Keratinocyte (primary cell): ENCODE results near the gene TATDN2. TPM values are rescaled to one million over a fixed set of nuclear protein-coding genes. Genes with fewer than 3 reads are reported as not detected.

Experiments used
- DNase-seq: peaks from one replicate; pipeline ENCODE4 v3.0.0-alpha.2; 2011; ENCODE audit warnings: low read depth, missing footprints, low spot score
- FAIRE-seq: peaks from 2 replicates; lab custom pipeline; 2011; peaks lifted over from hg19 to GRCh38; lab: Jason Lieb, UNC
- H2AFZ ChIP-seq: 2 replicates; pipeline ENCODE4 v1.6.0; 2012; ENCODE audit warnings: low read length, control low read depth, inconsistent platforms; ENCODE audit not compliant: control insufficient read depth
- H3K27ac ChIP-seq: 2 replicates; pipeline ENCODE4 v1.5.1; 2011; ENCODE audit warnings: low read length; ENCODE audit not compliant: control insufficient read depth, insufficient read depth
- H3K27me3 ChIP-seq: 3 replicates; pipeline ENCODE4 v1.6.0; 2011; ENCODE audit warnings: low read length; ENCODE audit not compliant: control insufficient read depth, insufficient read depth; ENCODE audit errors: extremely low read depth
- H3K36me3 ChIP-seq, 2 experiments: 2 replicates in 1 of 2; 3 replicates in 1 of 2; pipeline ENCODE4 v1.5.1; 2011; ENCODE audit warnings: low read length in 2 of 2, mild to moderate bottlenecking in 1 of 2; ENCODE audit not compliant: control insufficient read depth in 2 of 2, insufficient read depth in 2 of 2; ENCODE audit errors: extremely low read depth in 1 of 2
- H3K4me1 ChIP-seq: 3 replicates; pipeline ENCODE4 v1.5.1; 2011; ENCODE audit warnings: low read length; ENCODE audit not compliant: control insufficient read depth, insufficient read depth; ENCODE audit errors: extremely low read depth
- H3K4me2 ChIP-seq: 3 replicates; pipeline ENCODE4 v1.6.0; 2011; ENCODE audit warnings: low read depth, low read length; ENCODE audit not compliant: control insufficient read depth, insufficient read depth; ENCODE audit errors: extremely low read depth
- H3K4me3 ChIP-seq, 3 experiments: fragments of 200-600 bp in 1 of 3; sonication (generic) in 1 of 3; 2 replicates in 2 of 3; 3 replicates in 1 of 3; pipeline ENCODE4 v1.5.1; 2011 to 2016; ENCODE audit warnings: low read length in 3 of 3, mild to moderate bottlenecking in 3 of 3, control low read depth in 2 of 3, inconsistent platforms in 1 of 3, low read depth in 1 of 3, mixed read lengths in 1 of 3, mixed run types in 1 of 3, moderate library complexity in 1 of 3; ENCODE audit not compliant: control insufficient read depth in 2 of 3, insufficient read depth in 2 of 3; ENCODE audit errors: extremely low read depth in 1 of 3
- H3K79me2 ChIP-seq: 2 replicates; pipeline ENCODE4 v1.6.0; 2012; ENCODE audit warnings: low read length; ENCODE audit not compliant: control insufficient read depth, insufficient read depth
- H3K9ac ChIP-seq: 3 replicates; pipeline ENCODE4 v1.6.0; 2011; ENCODE audit warnings: low read length; ENCODE audit not compliant: control insufficient read depth, insufficient read depth; ENCODE audit errors: extremely low read depth
- H3K9me1 ChIP-seq: 3 replicates; pipeline ENCODE4 v1.6.0; 2011; ENCODE audit warnings: low read length; ENCODE audit not compliant: control insufficient read depth, insufficient read depth; ENCODE audit errors: extremely low read depth
- H3K9me3 ChIP-seq: 2 replicates; pipeline ENCODE4 v1.5.1; 2012; ENCODE audit warnings: low read depth, low read length; ENCODE audit not compliant: control insufficient read depth
- H4K20me1 ChIP-seq: 3 replicates; pipeline ENCODE4 v1.6.0; 2011; ENCODE audit warnings: low read length; ENCODE audit not compliant: control insufficient read depth, insufficient read depth; ENCODE audit errors: extremely low read depth
- EZH2 ChIP-seq: IDR thresholded peaks from one replicate; pipeline ENCODE4 v1.6.1; 2012; ENCODE audit warnings: inconsistent platforms, mild to moderate bottlenecking, low read length, moderate library complexity
- dilution Hi-C: fragments of 300-500 bp; cut with MboI; formaldehyde crosslinking; loops from one replicate; pipeline ENCODE4 v1.7.0; 2020; ENCODE audit warnings: low sequenced_read_pairs; ENCODE audit not compliant: extremely low pct_ligation_motif_present
- polyA plus RNA-seq, 5 experiments: library from polyadenylated mRNA; depleted of rRNA in 3 of 5; stranded (reverse) in 3 of 5; stranded (forward) in 1 of 5; unstranded in 1 of 5; fragments of >200 nt; gene quantifications; 1 replicate in 1 of 5; 2 replicates in 3 of 5; 3 replicates in 1 of 5; pipeline versions ENCODE4 v1.2.1 to v1.2.3, GENCODE V29; 2011 to 2012; ENCODE audit warnings: missing spikeins in 2 of 5, low read depth in 1 of 5, low replicate concordance in 1 of 5
- TF ChIP-seq, protein P1 (sequence below), 3 experiments: IDR thresholded peaks in 1 of 3; conservative IDR thresholded peaks in 1 of 3; optimal IDR thresholded peaks in 1 of 3; 2 replicates in 2 of 3; 3 replicates in 1 of 3; pipeline versions ENCODE3 to v1.5.1; 2011; ENCODE audit warnings: low read length in 3 of 3, mild to moderate bottlenecking in 3 of 3, moderate library complexity in 2 of 3, control low read depth in 1 of 3, inconsistent platforms in 1 of 3; ENCODE audit not compliant: insufficient read depth in 2 of 3; ENCODE audit errors: extremely low read depth in 1 of 3

The TATDN2 gene
- polyA plus RNA-seq, 1 donor (not counting 4 experiments of a cell fraction or from before 2014, with no cell fraction given) = 13.8 TPM

DNA sequence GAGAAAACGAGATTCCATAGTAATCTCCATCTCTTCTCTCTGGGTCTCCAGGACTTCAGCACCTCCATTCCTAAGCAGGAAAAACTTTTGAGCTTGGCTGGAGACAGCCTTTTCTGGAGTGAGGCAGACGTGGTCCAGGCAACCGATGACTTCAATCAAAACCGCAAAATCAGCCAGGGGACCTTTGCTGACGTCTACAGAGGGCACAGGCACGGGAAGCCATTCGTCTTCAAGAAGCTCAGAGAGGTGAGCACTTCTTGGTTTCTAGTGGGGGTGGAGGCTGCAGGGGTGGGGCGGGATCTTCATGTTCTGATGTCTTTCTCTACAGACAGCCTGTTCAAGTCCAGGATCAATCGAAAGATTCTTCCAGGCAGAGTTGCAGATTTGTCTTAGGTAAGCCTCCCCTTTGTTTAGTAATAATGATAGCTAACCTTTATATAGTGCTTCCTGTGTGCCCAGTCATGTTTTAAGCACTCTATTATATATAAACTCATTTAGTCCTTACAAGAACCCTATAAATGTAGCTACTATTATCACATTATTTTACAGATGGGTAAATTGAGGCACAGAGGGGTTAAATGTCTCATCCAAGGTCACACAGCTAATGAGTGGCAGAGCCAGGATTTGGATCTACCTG is 35.0 kb upstream of the TATDN2 start:
- Histone ChIP-seq H3K79me2 (no peaks in the 10 kb centered on the region), H3K4me3 (no peak overlapping the region), H3K4me1 (no peaks in the 10 kb centered on the region), H4K20me1 (no peaks in the 10 kb centered on the region), H3K36me3 (peaks cover 0 to 2% of the 10 kb centered on the region in 2 experiments), H3K9me3 (no peaks in the 10 kb centered on the region), H3K27ac (no peak overlapping the region), H2AFZ (no peak overlapping the region), H3K27me3 (no peaks in the 10 kb centered on the region), H3K9ac (no peak overlapping the region), H3K9me1 (no peaks in the 10 kb centered on the region), H3K4me2 (no peak overlapping the region)
- dilution Hi-C loops = no loop called here
- no peak for TF ChIP-seq EZH2
- TF ChIP-seq, protein P1, sequence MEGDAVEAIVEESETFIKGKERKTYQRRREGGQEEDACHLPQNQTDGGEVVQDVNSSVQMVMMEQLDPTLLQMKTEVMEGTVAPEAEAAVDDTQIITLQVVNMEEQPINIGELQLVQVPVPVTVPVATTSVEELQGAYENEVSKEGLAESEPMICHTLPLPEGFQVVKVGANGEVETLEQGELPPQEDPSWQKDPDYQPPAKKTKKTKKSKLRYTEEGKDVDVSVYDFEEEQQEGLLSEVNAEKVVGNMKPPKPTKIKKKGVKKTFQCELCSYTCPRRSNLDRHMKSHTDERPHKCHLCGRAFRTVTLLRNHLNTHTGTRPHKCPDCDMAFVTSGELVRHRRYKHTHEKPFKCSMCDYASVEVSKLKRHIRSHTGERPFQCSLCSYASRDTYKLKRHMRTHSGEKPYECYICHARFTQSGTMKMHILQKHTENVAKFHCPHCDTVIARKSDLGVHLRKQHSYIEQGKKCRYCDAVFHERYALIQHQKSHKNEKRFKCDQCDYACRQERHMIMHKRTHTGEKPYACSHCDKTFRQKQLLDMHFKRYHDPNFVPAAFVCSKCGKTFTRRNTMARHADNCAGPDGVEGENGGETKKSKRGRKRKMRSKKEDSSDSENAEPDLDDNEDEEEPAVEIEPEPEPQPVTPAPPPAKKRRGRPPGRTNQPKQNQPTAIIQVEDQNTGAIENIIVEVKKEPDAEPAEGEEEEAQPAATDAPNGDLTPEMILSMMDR (optimal IDR thresholded peaks at IDR 0.05 in 1 of 3, IDR thresholded peaks at IDR 0.05 in 1 of 3, conservative IDR thresholded peaks at IDR 0.05 in 1 of 3; ENCODE audit: extremely low read depth in 1 of 3, insufficient read depth in 2 of 3, low read length in 3 of 3) = no peak
- FAIRE-seq = no peak
- no peak for DNase-seq

DNA sequence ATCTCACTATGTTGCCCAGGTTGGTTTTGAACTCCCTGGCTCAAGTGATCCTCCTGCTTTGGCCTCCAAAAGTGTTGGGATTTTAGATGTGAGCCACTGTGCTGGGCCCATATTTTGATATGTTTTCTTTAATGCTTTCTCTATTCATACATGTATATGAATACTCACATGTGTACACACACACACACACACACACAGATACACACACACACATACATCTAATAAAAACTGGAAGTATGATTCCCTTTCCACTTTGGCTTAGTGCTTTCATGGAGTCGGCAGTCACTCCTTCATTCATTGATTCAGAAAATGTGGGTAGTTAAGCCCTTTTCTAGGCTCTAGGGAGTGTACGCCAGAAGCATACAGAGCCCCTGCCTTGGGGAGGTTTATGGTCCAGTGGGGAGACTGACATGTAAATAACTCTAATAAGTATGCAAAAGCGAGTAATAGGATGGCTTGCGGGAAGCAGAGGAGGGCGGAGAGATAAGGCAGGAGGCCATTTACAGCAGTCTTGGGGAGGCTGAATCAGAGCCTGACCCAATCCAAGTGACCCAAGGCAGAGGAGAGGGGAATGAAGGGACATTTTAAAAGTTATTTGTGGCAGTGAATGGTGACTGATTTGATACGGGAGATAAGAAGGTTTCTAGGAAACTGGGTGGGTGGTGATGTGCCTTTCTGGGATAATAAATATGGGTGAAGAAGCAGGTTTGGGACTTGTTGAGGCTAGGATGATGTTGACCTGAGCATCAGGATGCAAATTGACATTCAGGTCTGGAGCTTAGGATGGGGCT is 32.5 kb upstream of the TATDN2 start:
- H3K9me1 ChIP-seq = no peaks in the 10 kb centered on the region
- TF ChIP-seq, protein P1 (optimal IDR thresholded peaks at IDR 0.05 in 1 of 3, IDR thresholded peaks at IDR 0.05 in 1 of 3, conservative IDR thresholded peaks at IDR 0.05 in 1 of 3; ENCODE audit: extremely low read depth in 1 of 3, insufficient read depth in 2 of 3, low read length in 3 of 3) = no peak
- no peak for TF ChIP-seq EZH2
- no peak overlapping the region for H3K4me3 ChIP-seq
- dilution Hi-C loops = no loop called here
- peaks cover 2% of the 10 kb centered on the region for H3K4me1 ChIP-seq
- no peak for FAIRE-seq
- no peaks in the 10 kb centered on the region for H3K9me3 ChIP-seq
- no peaks in the 10 kb centered on the region for H4K20me1 ChIP-seq
- no peaks in the 10 kb centered on the region for H3K36me3 ChIP-seq
- DNase-seq = no peak
- no peak overlapping the region for H3K9ac ChIP-seq
- H3K27me3 ChIP-seq = no peaks in the 10 kb centered on the region
- H3K27ac ChIP-seq = no peak overlapping the region
- no peak overlapping the region for H2AFZ ChIP-seq
- H3K4me2 ChIP-seq = no peak overlapping the region
- no peaks in the 10 kb centered on the region for H3K79me2 ChIP-seq
